Tibial nerve (tissue), 4 donors: Measurements from ENCODE around the gene MYMK.

Source experiments
- EP300 ChIP-seq, 2 donors: sonication (generic); formaldehyde crosslinking; IDR thresholded peaks; one replicate each; pipeline ENCODE4 v1.6.1; 2017; ENCODE audit warnings: antibody characterized with exemption in 2 of 2, mild to moderate bottlenecking in 1 of 2
- TF ChIP-seq, protein P1 (sequence below), 5 experiments: fragments of 200-600 bp in 3 of 5; fragments of 450-650 bp in 2 of 5; sonication (generic) in 3 of 5; IDR thresholded peaks; one replicate each; pipeline ENCODE4 v1.5.1; 2016 to 2019; ENCODE audit warnings: antibody characterized with exemption in 5 of 5, mild to moderate bottlenecking in 3 of 5, moderate library complexity in 2 of 5

- TF ChIP-seq, protein P1, sequence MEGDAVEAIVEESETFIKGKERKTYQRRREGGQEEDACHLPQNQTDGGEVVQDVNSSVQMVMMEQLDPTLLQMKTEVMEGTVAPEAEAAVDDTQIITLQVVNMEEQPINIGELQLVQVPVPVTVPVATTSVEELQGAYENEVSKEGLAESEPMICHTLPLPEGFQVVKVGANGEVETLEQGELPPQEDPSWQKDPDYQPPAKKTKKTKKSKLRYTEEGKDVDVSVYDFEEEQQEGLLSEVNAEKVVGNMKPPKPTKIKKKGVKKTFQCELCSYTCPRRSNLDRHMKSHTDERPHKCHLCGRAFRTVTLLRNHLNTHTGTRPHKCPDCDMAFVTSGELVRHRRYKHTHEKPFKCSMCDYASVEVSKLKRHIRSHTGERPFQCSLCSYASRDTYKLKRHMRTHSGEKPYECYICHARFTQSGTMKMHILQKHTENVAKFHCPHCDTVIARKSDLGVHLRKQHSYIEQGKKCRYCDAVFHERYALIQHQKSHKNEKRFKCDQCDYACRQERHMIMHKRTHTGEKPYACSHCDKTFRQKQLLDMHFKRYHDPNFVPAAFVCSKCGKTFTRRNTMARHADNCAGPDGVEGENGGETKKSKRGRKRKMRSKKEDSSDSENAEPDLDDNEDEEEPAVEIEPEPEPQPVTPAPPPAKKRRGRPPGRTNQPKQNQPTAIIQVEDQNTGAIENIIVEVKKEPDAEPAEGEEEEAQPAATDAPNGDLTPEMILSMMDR (IDR thresholded peaks at IDR 0.05): no peak
- no peak for TF ChIP-seq EP300 (IDR thresholded peaks at IDR 0.05)
Observed at GRCh38 chr9:133531293-133531692, 6.5 kb upstream of the MYMK start.
